Activated CD8-positive, alpha-beta memory T cell treated with anti-CD3 and anti-CD28 coated beads for 36 hours (primary cell): ENCODE data around the gene EXOC3L1. TPM values are rescaled to one million over a fixed set of nuclear protein-coding genes. Genes with fewer than 3 reads are reported as not detected.

ENCODE experiments used
- CTCF ChIA-PET: fragments of 350-600 bp; sonication (Branson Sonifier 250); formaldehyde crosslinking; loops from one replicate; lab custom pipeline; 2021; ENCODE audit warnings: antibody characterized with exemption; lab: Charles Lee
- POLR2A ChIA-PET: fragments of 350-600 bp; sonication (Branson Sonifier 250); formaldehyde crosslinking; loops from one replicate; lab custom pipeline; 2021; ENCODE audit warnings: antibody characterized with exemption; lab: Charles Lee
- total RNA-seq, 2 experiments: library from RNA; stranded (reverse); gene quantifications; one replicate each; pipeline ENCODE4 v1.2.3, GENCODE V29; 2021

Gene EXOC3L1
- total RNA-seq, 2 experiments from 2014 or later: 0.19 TPM; not detected in 1

DNA sequence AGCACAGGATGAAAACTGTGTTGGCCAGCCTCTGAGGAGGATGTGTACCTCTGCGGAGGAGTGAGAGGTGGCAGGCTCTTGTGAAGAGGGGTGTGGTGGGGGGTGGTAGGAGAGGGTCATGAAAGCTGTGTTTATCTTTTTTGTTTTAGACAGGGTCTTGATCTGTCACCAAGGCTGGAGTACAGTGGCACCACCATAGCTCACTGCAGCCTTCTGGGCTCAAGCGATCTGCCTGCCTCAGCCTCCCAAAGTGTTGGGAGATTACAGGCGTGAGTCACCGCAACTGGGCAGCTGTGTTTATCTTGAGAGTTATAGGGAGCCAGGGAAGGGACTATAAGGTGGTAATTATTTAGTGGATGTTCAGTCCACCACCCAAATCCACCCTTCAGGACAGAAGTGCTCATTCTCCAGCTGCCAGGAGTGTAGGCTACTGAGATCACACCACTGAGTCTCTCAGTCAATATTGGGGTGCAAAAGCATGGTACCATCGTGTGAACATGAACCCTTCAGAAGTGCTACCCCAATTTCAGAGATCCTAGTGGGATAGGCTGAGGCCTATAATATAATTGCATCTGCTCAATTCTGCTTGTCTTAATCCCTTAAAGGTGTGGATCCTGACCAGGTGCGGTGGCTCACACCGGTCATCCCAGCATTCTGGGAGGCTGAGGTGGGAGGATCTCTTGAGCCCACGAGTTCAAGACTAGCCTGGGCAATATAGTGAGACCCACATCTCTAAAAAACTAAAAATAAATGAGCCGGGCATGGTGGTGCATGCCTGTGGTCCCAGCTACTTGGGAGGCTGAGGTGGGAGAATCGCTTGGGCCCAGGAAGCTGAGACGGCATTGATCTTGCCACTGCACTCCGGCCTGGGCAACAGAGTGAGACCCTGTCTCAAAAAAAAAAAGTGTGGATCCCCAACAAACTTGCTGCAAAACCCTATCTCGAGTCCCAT is 788 bp upstream of the EXOC3L1 start:
- CTCF ChIA-PET: interaction anchor here (1.3 kb wide), 1 partner anchor 35 kb away, joined by 5 read pairs; no protein-coding TSS in a partner anchor
- POLR2A ChIA-PET: no interaction called here

GRCh38 chr16:67188798-67189197 is 1.1 kb downstream of the EXOC3L1 start:
- ChIA-PET POLR2A (no interaction called here), CTCF (interaction anchor here (1.0 to 1.3 kb wide), 3 partner anchors 14 to 235 kb away, joined by 3 to 5 read pairs (median 3); no protein-coding TSS in a partner anchor)

DNA sequence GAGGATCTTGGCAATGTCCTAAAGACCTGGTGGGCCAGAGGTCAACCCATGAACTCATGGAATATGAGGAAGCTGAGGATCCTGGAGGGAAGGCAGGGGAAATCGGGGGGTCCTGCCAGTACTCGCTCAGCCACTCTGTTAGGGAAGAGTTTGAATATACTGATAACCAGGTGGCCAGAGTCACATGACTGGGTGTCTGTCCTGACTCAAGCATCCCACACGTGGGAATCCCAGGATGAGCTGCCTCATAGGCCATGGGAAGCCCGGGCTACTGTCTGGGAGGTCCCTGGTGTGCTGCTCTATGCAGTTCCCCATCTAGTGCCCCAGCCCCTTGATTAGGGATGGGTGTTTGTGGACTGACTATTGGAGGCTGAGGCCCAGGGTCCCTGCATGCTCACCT is 1.6 kb downstream of the EXOC3L1 start:
- ChIA-PET POLR2A (interaction anchor here (0.6 kb wide), 1 partner anchor 69 kb away, joined by 9 read pairs; no protein-coding TSS in a partner anchor), CTCF (interaction anchor here (1.0 to 1.4 kb wide), 3 partner anchors 12 to 234 kb away, joined by 3 to 5 read pairs (median 3); no protein-coding TSS in a partner anchor)

DNA sequence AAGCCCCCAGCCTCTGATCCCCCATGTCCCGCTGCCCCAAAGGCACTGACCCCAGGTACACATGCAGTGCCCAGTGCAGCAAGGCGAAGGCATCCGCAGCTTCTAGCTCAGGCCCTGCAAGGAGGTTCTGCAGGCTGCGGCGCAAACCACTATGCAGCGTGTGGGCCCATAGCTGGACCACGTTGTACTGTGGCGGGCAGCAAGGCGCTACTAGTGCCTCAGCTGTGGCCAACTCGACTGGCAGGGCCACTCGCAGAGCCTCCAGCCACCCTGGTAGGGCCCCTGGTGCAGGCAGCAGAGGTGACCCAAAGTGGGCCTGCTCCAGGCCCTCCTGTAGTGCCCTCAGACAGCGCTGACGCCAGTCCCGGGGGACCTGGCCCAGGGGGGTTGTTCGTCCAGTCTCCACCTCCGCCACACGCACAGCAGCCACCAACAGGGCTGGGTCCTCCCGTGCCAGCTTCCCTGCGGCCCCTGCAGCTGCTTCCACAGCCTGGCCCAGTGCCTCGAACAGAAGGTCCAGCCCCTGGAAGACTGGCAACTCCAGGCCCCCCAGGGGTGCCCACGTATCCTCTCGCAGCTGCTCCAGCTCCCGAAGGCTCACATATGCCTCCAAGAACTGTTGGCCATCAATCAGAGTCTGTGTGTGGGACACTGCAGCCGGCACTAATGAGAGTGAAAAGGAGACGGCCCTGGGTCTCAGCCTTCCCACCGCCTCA is 2.6 kb downstream of the EXOC3L1 start:
- ChIA-PET CTCF (interaction anchor here (1.1 to 1.4 kb wide), 3 partner anchors 11 to 169 kb away, joined by 3 to 5 read pairs (median 3); no protein-coding TSS in a partner anchor), POLR2A (no interaction called here)

- ChIA-PET CTCF (interaction anchor here (0.6 to 1.1 kb wide), 2 partner anchors 14 to 168 kb away, joined by 3 to 4 read pairs; no protein-coding TSS in a partner anchor), POLR2A (no interaction called here)
Measured at GRCh38 chr16:67186550-67186950, 3.4 kb downstream of the EXOC3L1 start.

GRCh38 chr16:67185651-67186134 is 4.2 kb downstream of the EXOC3L1 start:
- POLR2A ChIA-PET: interaction anchor here (0.5 to 1.2 kb wide), 3 partner anchors 12 to 357 kb away, joined by 3 to 8 read pairs (median 3); no protein-coding TSS in a partner anchor
- CTCF ChIA-PET: interaction anchor here (0.6 to 4.8 kb wide), 24 partner anchors 10 to 291 kb away, joined by 3 to 26 read pairs (median 5); partner anchors contain the start of genes B3GNT9, FBXL8, HSF4 and NOL3

DNA sequence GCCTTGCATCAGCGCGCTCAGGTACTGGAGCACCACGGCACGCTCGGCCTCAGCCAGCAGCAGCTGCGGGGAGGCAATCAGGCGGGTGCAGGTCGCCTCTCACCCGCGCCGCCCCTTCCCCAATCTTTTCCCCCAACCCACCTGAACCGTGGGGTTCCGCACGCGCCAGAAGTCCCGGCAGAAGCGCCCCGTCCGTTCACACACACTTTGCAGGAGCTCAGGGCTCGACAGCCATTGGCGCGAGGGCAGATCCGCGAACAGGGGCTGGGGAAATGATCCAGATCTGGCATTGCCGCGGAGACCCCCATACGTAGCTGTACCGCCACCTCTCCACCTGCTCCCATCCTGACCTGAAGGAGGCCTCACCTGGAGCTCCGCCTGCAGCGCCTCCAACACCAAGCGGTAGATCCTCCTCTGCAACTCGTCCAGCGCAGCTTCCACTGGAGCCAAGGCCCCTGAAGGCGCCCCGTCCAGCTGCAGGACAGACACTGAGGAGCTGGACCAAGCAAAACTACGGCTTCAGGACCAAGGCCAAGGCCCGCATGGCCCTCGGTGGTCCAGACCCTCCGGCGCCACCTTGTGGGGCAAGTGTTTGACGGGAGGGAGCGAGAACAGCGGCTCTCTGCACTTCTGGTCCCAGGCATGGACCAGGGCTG is 4.8 kb downstream of the EXOC3L1 start:
- CTCF ChIA-PET: interaction anchor here (0.6 to 4.8 kb wide), 32 partner anchors 10 to 290 kb away, joined by 3 to 26 read pairs (median 5); partner anchors contain the start of genes B3GNT9, FBXL8, HSF4 and NOL3
- POLR2A ChIA-PET: interaction anchor here (0.5 to 1.2 kb wide), 4 partner anchors 11 to 357 kb away, joined by 3 to 8 read pairs (median 3); no protein-coding TSS in a partner anchor

DNA sequence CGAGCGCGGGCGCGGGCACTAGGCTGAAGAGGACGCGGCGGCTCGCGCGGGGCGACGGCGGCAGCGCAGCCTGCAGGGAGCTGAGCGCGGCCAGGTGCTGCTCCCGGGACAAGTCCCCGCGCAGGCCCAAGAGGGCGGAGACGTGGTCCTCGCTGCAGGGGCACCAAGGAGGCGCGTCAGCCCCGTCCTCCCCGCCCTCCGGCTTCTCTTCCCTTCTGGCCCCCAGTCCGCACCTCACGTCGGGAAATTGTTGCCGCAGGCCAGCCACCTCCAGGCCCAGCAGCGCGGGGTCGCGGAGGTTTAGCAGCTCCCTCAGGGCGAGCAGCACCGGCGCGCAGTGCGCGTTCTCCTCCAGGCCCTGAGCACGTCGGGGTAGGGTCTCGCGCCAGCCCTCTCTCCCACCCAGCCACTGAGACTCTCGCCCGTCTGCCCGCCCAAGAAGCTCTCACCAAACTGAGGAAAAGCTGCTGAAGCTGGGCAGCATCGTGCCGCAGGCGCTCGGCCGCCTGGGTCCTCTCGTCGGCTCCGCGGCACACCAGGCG is 5.4 kb downstream of the EXOC3L1 start:
- CTCF ChIA-PET: interaction anchor here (0.6 to 4.8 kb wide), 28 partner anchors 9 to 289 kb away, joined by 3 to 26 read pairs (median 5); partner anchors contain the start of genes B3GNT9, FBXL8, HSF4 and NOL3
- POLR2A ChIA-PET: interaction anchor here (0.6 to 1.2 kb wide), 3 partner anchors 25 to 167 kb away, joined by 3 read pairs; no protein-coding TSS in a partner anchor

GRCh38 chr16:67183627-67184452 is 6.1 kb downstream of the EXOC3L1 start, which contains the start of gene MATCAP1:
MATCAP1 (minus strand) TSS chr16:67183963; CDS start chr16:67180610, 3,353 bp downstream.
- POLR2A ChIA-PET: interaction anchor here (0.6 to 0.9 kb wide), 2 partner anchors 43 to 155 kb away, joined by 3 read pairs; partner anchors contain the start of gene TMEM208
- CTCF ChIA-PET: interaction anchor here (0.6 to 4.8 kb wide), 18 partner anchors 8 to 289 kb away, joined by 3 to 26 read pairs (median 5); partner anchors contain the start of genes HSF4 and NOL3

GRCh38 chr16:67183284-67183626 is 6.7 kb downstream of the EXOC3L1 start:
- ChIA-PET POLR2A (interaction anchor here (0.6 to 0.9 kb wide), 2 partner anchors 13 to 43 kb away, joined by 3 read pairs; partner anchors contain the start of genes NOL3 and TMEM208), CTCF (interaction anchor here (0.6 to 4.8 kb wide), 6 partner anchors 8 to 229 kb away, joined by 3 to 23 read pairs (median 14); partner anchors contain the start of gene NOL3)

DNA sequence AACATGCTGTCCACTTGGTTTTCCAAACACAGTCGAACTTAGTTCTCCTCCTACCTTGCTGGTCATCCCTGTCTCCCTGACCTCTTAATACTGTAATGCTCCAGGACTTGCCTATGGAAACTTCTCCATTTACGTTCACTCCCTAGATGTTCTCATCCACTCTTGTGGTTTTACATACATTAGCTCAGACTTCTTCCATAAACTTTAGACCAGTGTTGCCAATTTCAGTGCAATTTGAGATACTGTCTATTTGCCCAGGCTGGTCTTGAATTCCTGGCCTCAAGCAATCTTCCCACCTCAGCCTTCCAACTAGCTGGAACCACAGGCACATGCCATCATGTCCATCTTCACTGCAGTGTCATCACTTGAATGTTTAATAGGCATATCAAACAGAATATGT is 7.6 kb downstream of the EXOC3L1 start:
- CTCF ChIA-PET: interaction anchor here (1.3 to 4.8 kb wide), 4 partner anchors 12 to 164 kb away, joined by 3 to 23 read pairs (median 8); partner anchors contain the start of gene NOL3
- POLR2A ChIA-PET: interaction anchor here (0.6 kb wide), 1 partner anchor 154 kb away, joined by 9 read pairs; no protein-coding TSS in a partner anchor

GRCh38 chr16:67181346-67181745 is 8.6 kb downstream of the EXOC3L1 start:
- POLR2A ChIA-PET: interaction anchor here (0.6 kb wide), 1 partner anchor 28 kb away, joined by 4 read pairs; no protein-coding TSS in a partner anchor
- CTCF ChIA-PET: interaction anchor here (1.0 to 4.8 kb wide), 2 partner anchors 11 to 163 kb away, joined by 3 to 23 read pairs; partner anchors contain the start of gene NOL3

GRCh38 chr16:67180166-67180565 is 9.8 kb downstream of the EXOC3L1 start:
- ChIA-PET POLR2A (no interaction called here), CTCF (interaction anchor here (1.0 to 1.7 kb wide), 4 partner anchors 10 to 164 kb away, joined by 3 to 5 read pairs (median 4); partner anchors contain the start of gene NOL3)

DNA sequence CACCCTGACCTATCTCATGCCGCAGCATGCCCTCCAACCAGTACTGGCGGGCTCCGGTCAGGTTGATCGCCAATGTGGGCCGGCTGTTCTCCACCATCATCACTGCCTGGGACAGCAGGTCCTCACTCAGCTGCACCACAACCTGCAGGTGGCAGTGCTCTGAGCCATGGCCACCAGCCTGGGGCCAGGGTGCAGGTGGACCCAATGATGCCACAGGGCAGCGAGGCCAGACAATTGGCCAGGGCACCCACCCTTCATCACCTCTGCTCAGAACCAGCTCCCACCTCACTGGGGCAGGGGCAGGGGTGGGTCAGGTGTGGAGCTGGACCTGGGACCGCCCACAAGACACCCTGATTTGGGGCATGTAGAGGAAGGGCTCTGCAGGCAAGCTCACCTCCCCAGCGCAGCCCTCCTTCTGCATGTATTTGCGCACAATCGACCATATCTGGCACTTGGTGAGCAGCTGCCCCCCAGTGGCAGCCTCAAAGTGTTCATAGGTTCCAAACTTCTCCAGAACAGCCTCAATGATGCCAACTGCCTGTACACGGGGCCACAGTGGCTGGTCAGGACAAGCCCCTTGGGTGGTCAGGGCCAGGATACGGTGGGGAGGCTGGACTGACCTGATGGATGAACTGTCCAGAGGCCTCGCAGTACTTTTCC is 10.4 kb downstream of the EXOC3L1 start:
- POLR2A ChIA-PET: interaction anchor here (0.5 kb wide), 1 partner anchor 152 kb away, joined by 6 read pairs; no protein-coding TSS in a partner anchor
- CTCF ChIA-PET: interaction anchor here (0.8 to 1.7 kb wide), 4 partner anchors 10 to 163 kb away, joined by 3 to 5 read pairs (median 4); no protein-coding TSS in a partner anchor
